Suprapubic skin (tissue), 4 donors: ENCODE results near the gene LRP1B. TPM values are rescaled to one million over a fixed set of nuclear protein-coding genes. Genes with fewer than 3 reads are reported as not detected.

Experiments used
- DNase-seq, 2 donors: peaks; one replicate each; pipeline ENCODE4 v3.0.0-alpha.2; 2019; ENCODE audit warnings: low spot score in 2 of 2
- H3K27ac ChIP-seq: fragments of 200-600 bp; sonication (generic); one replicate; pipeline ENCODE4 v1.5.1; 2019
- H3K27me3 ChIP-seq: fragments of 200-600 bp; sonication (generic); one replicate; pipeline ENCODE4 v1.5.1; 2019
- H3K36me3 ChIP-seq: fragments of 200-600 bp; sonication (generic); one replicate; pipeline ENCODE4 v1.5.1; 2019
- H3K4me1 ChIP-seq: fragments of 200-600 bp; sonication (generic); one replicate; pipeline ENCODE4 v1.5.1; 2019
- H3K4me3 ChIP-seq: fragments of 200-600 bp; sonication (generic); one replicate; pipeline ENCODE4 v1.5.1; 2019; ENCODE audit warnings: mild to moderate bottlenecking
- H3K9me3 ChIP-seq: fragments of 200-600 bp; sonication (generic); one replicate; pipeline ENCODE4 v1.5.1; 2019
- CTCF ChIP-seq, 2 donors: fragments of 200-600 bp in 1 of 2; fragments of 450-650 bp in 1 of 2; sonication (generic) in 1 of 2; IDR thresholded peaks; one replicate each; pipeline ENCODE4 v1.5.1; 2016 to 2019; ENCODE audit warnings: antibody characterized with exemption in 2 of 2, mild to moderate bottlenecking in 1 of 2, moderate library complexity in 1 of 2
- EP300 ChIP-seq: sonication (generic); formaldehyde crosslinking; IDR thresholded peaks from one replicate; pipeline ENCODE4 v1.6.1; 2017; ENCODE audit warnings: antibody characterized with exemption
- POLR2A ChIP-seq, 2 donors: fragments of 450-650 bp; IDR thresholded peaks; one replicate each; pipeline ENCODE4 v1.6.1; 2017; ENCODE audit warnings: antibody characterized with exemption in 2 of 2, mild to moderate bottlenecking in 2 of 2, moderate library complexity in 2 of 2
- POLR2AphosphoS5 ChIP-seq, 3 donors: sonication (generic); formaldehyde crosslinking; IDR thresholded peaks; one replicate each; pipeline ENCODE4 v1.6.1; 2017; ENCODE audit warnings: antibody characterized with exemption in 3 of 3
- WGBS: methylation state at CpG from one replicate; pipeline ENCODE4 v1.1.5; 2018; 5-methylcytosine and 5-hydroxymethylcytosine counted together
- total RNA-seq, 4 donors: library from RNA; depleted of rRNA; stranded (reverse); fragments of >200 nt; gene quantifications; one replicate each; pipeline ENCODE4 v1.1.0, GENCODE V29; 2016

LRP1B gene
- total RNA-seq, 4 donors from 2014 or later = 0.11 to 2.7 (median 1.3) TPM

DNA sequence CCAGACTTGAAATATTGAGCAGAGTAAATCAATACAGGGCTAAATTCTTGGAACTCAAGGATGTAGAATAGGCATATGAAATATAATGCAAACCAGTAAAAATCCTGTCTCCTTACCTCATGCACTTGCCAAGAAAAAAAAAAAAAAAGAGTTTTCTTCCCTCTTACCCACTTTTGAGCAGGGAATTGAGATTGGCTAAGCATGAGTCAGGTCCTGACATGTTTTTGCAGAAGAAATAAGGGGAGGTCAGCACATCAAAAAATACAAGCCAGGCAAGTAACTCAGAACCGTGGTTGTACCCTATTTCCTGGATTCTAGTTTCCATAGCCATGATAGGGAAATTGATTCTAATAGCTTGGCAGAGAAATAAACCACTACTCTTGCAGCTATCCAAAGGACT lies 1526.7 kb downstream of the LRP1B start:
- no peaks in the 10 kb centered on the region for H3K4me1 ChIP-seq
- no peaks in the 10 kb centered on the region for H3K36me3 ChIP-seq
- TF ChIP-seq EP300 = no peak
- TF ChIP-seq CTCF (IDR thresholded peaks at IDR 0.05) = no peak
- TF ChIP-seq POLR2A (IDR thresholded peaks at IDR 0.05) = no peak
- no peak for TF ChIP-seq POLR2AphosphoS5 (IDR thresholded peaks at IDR 0.05)
- H3K27ac ChIP-seq = no peak overlapping the region
- H3K27me3 ChIP-seq = no peaks in the 10 kb centered on the region
- no peak overlapping the region for H3K4me3 ChIP-seq
- 21% methylated on average over 1 of the region's 1 CpG for WGBS
- H3K9me3 ChIP-seq = no peaks in the 10 kb centered on the region
- DNase-seq = no peak

GRCh38 chr2:140603416-140603815 lies 1527.4 kb downstream of the LRP1B start:
- DNase-seq = no peak
- Histone ChIP-seq H3K9me3 (no peaks in the 10 kb centered on the region), H3K4me1 (no peaks in the 10 kb centered on the region), H3K27ac (no peak overlapping the region), H3K36me3 (no peaks in the 10 kb centered on the region), H3K4me3 (no peak overlapping the region), H3K27me3 (no peaks in the 10 kb centered on the region)
- 93% methylated on average over 4 of the region's 4 CpGs for WGBS
- TF ChIP-seq CTCF (IDR thresholded peaks at IDR 0.05) (no peak), EP300 (no peak)

DNA sequence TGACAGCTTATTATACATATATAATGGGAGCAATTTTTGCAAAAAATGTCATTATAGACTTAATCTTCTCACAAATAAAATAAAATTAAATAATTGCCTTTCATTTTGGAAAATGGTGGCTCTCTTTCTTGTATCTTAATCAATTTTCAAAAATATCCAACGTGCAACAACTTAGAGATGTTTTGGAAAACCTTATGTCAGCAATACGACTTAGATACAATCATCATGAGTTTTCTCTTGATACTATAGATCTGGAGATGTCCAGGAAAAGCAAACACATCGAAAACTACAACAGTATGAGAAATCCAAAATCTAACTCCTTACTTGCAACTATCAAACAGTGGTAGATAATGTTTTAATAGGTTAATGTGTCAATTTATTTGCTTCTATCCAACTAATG lies 1529.0 kb downstream of the LRP1B start:
- H3K9me3 ChIP-seq = no peaks in the 10 kb centered on the region
- no peak for TF ChIP-seq POLR2AphosphoS5 (IDR thresholded peaks at IDR 0.05)
- H3K27me3 ChIP-seq = no peaks in the 10 kb centered on the region
- no peak overlapping the region for H3K27ac ChIP-seq
- H3K4me3 ChIP-seq = no peak overlapping the region
- no peaks in the 10 kb centered on the region for H3K36me3 ChIP-seq
- no peaks in the 10 kb centered on the region for H3K4me1 ChIP-seq
- no peak for DNase-seq
- 76% methylated on average over 3 of the region's 3 CpGs for WGBS

DNA sequence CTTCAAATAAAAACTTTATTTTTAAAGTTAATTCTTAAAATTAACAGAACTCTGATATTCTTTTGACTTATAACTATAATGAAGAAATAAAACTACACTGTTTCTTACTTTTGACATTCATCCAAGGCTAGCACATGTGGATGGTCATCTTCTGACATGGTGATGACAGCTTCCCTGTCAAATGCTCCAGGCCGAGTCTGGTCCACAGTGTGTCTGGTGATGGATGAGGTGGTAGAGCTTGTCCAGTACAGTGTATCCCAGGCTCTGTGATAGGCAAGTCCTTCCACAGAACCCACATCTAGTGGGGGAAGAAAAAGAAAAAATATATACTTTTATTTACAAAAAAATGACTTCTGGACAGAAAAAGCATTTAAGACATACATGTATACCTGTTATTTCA lies 1529.5 kb downstream of the LRP1B start:
- Histone ChIP-seq H3K4me1 (no peaks in the 10 kb centered on the region), H3K27me3 (no peaks in the 10 kb centered on the region), H3K4me3 (no peak overlapping the region), H3K9me3 (no peaks in the 10 kb centered on the region), H3K36me3 (no peaks in the 10 kb centered on the region), H3K27ac (no peak overlapping the region)
- WGBS = 65% methylated on average over 1 of the region's 1 CpG
- TF ChIP-seq CTCF (IDR thresholded peaks at IDR 0.05) (no peak), POLR2AphosphoS5 (IDR thresholded peaks at IDR 0.05) (no peak), POLR2A (IDR thresholded peaks at IDR 0.05) (no peak), EP300 (no peak)
- DNase-seq = no peak

DNA sequence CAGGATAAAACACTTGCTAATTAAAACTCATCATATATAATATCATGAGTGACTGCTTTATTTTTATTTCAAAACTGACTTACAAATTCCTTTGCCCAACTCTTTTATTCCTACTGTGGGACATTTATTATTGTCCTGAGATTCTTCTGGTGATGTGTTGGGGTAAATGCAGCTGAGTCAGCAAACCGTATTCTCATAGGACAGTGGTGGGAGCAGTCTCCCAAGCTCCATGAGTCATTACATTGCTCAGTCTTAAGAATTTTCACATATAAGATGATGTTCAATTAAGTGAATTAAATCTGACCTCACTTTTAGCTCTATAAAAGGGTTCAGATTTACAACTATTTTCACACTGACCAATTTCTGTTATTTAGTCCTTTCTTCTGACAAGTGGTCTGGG lies 1530.7 kb downstream of the LRP1B start:
- Histone ChIP-seq H3K36me3 (no peaks in the 10 kb centered on the region), H3K27ac (no peak overlapping the region), H3K27me3 (no peaks in the 10 kb centered on the region), H3K4me1 (no peaks in the 10 kb centered on the region), H3K9me3 (no peaks in the 10 kb centered on the region), H3K4me3 (no peak overlapping the region)
- no peak for DNase-seq
- 76% methylated on average over 1 of the region's 1 CpG for WGBS
- TF ChIP-seq CTCF (IDR thresholded peaks at IDR 0.05) = no peak
- TF ChIP-seq EP300 = no peak
- TF ChIP-seq POLR2A (IDR thresholded peaks at IDR 0.05) = no peak
- no peak for TF ChIP-seq POLR2AphosphoS5 (IDR thresholded peaks at IDR 0.05)

GRCh38 chr2:140597836-140598235 lies 1533.0 kb downstream of the LRP1B start:
- no peaks in the 10 kb centered on the region for H3K9me3 ChIP-seq
- TF ChIP-seq POLR2A (IDR thresholded peaks at IDR 0.05) (no peak), POLR2AphosphoS5 (IDR thresholded peaks at IDR 0.05) (no peak), EP300 (no peak), CTCF (IDR thresholded peaks at IDR 0.05) (no peak)
- no peaks in the 10 kb centered on the region for H3K4me1 ChIP-seq
- WGBS = 91% methylated on average over 1 of the region's 1 CpG
- H3K4me3 ChIP-seq = no peak overlapping the region
- no peak for DNase-seq
- H3K27ac ChIP-seq = no peak overlapping the region
- H3K27me3 ChIP-seq = no peaks in the 10 kb centered on the region
- H3K36me3 ChIP-seq = no peaks in the 10 kb centered on the region
